Skin of body (tissue), 3 donors: ENCODE results near the gene UBE2L6. TPM values are rescaled to one million over a fixed set of nuclear protein-coding genes. Genes with fewer than 3 reads are reported as not detected.

Source experiments
- DNase-seq: peaks from one replicate; lab custom pipeline; 2025; lab: John Stamatoyannopoulos, UW
- small RNA-seq: library from RNA; depleted of rRNA; stranded (forward); fragments of <200 nt; gene quantifications from one replicate; pipeline ENCODE3, GENCODE V24; 2014; ENCODE audit warnings: low replicate concordance
- total RNA-seq: library from RNA; depleted of rRNA; stranded (reverse); fragments of >200 nt; gene quantifications from one replicate; pipeline ENCODE4 v1.2.3, GENCODE V29; 2014

Gene UBE2L6
- total RNA-seq, 1 donor from 2014 or later, result 9.9 TPM

GRCh38 chr11:57501953-57502352, 65.5 kb downstream of the UBE2L6 start:
- DNase-seq, result no peak

Small RNA genes lying within 50 kb of the gene (small RNA-seq; reads per million reads assigned to genes)
- gene RN7SL605P, result not detected

Other genes with a start within 250 kb of the UBE2L6 start
- 81.0 TPM for gene TNKS1BP1, start 242.7 kb downstream of the UBE2L6 start, total RNA-seq
- 40.1 TPM for gene SSRP1, start 231.8 kb downstream of the UBE2L6 start, total RNA-seq
- gene P2RX3, start 229.3 kb downstream of the UBE2L6 start, total RNA-seq, result 0.30 TPM
- gene PRG3, start 186.5 kb downstream of the UBE2L6 start, total RNA-seq, result 2.9 TPM
- 6.8 TPM for gene PRG2, start 177.0 kb downstream of the UBE2L6 start, total RNA-seq
- gene SLC43A3, start 140.6 kb downstream of the UBE2L6 start, total RNA-seq, result 18.3 TPM
- 0.49 TPM for gene RTN4RL2, start 107.1 kb downstream of the UBE2L6 start, total RNA-seq
- gene SLC43A1, start 52.0 kb downstream of the UBE2L6 start, total RNA-seq, result 11.7 TPM
- gene TIMM10, start 36.9 kb downstream of the UBE2L6 start, total RNA-seq, result 21.0 TPM
- gene SMTNL1, start 30.1 kb downstream of the UBE2L6 start, total RNA-seq, result 7.9 TPM
- 23.5 TPM for gene SERPING1, start 30.0 kb upstream of the UBE2L6 start, total RNA-seq
- gene YPEL4, start 82.2 kb upstream of the UBE2L6 start, total RNA-seq, result 1.1 TPM
- gene CLP1, start 90.1 kb upstream of the UBE2L6 start, total RNA-seq, result 9.7 TPM
- gene ZDHHC5, start 100.4 kb upstream of the UBE2L6 start, total RNA-seq, result 23.8 TPM
- gene MED19, start 144.5 kb upstream of the UBE2L6 start, total RNA-seq, result 10.9 TPM
- gene TMX2, start 144.9 kb upstream of the UBE2L6 start, total RNA-seq, result 33.8 TPM
- 38.1 TPM for gene SELENOH, start 173.8 kb upstream of the UBE2L6 start, total RNA-seq
- not detected for gene BTBD18, start 184.1 kb upstream of the UBE2L6 start, total RNA-seq
- 191 TPM for gene CTNND1, start 194.1 kb upstream of the UBE2L6 start, total RNA-seq